Skin of body (tissue), 2 donors: ENCODE data around the gene CNNM2. TPM values are rescaled to one million over a fixed set of nuclear protein-coding genes. Genes with fewer than 3 reads are reported as not detected.

Source experiments
- DNase-seq: peaks from one replicate; lab custom pipeline; 2025; lab: John Stamatoyannopoulos, UW
- total RNA-seq: library from RNA; depleted of rRNA; stranded (reverse); fragments of >200 nt; gene quantifications from one replicate; pipeline ENCODE4 v1.2.3, GENCODE V29; 2014

The CNNM2 gene
- total RNA-seq, 1 donor from 2014 or later: 5.4 TPM

GRCh38 chr10:103069453-103070331 is 151.6 kb downstream of the CNNM2 start:
- DNase-seq: no peak

- no peak for DNase-seq
Measured at GRCh38 chr10:103072276-103072675, 154.2 kb downstream of the CNNM2 start.

GRCh38 chr10:103072891-103073290 is 154.8 kb downstream of the CNNM2 start:
- DNase-seq: no peak

DNA sequence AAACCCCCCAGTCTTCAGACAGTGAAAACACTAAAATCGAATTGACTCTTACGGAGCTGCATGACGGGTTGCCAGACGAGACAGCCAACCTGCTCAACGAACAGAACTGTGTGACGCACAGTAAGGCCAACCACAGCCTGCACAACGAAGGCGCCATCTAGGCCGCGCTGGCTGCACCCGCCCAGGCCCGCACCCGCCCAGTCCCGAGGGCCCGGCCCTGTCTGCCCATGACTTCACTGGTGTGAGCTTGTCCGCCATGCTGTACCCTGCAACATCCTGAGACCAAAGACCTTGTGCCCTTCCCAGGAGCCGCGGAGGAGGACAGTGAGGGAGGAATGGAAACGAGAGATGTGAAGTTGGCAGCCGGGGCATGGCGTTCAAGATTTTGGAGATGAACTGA is 158.9 kb downstream of the CNNM2 start:
- no peak for DNase-seq

DNA sequence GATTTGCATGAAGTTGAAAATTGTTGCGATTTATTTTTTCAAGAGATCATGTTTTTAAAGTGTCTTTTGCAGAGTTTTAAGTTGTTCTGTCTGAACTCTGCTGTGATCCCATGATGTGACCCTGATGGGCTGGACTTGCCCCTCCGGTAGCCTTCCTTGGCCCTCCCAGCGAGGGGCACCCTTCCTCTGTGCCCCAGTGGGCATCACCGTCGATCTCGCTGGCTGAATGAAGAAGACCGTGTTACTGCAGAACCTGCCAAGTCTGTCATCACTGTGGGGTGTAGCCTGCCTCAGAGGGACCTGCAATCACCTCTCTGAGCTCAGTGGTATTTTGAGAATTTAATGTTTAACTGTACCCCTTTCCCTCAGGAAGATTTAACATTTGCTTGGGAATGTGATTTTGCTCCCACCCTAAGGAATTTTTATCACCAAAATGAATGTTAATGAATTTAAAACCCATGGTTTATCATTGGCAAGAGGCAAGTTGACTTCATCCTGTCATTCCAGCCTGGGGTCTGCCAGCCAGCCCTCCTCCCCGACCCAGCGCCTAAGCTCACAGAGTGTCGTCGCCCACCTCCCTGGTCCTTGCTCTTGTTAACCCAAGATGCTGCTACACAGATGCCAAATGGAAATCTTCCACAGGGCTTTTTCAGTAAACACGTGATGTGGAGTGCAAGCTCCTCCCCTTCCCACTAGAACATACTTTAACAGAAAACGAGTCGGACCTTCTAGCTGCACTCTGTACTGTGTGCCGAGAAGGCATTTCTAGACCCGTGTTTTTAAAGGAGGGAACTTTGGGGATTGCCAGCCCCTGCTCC is 159.6 kb downstream of the CNNM2 start:
- DNase-seq: no peak

DNA sequence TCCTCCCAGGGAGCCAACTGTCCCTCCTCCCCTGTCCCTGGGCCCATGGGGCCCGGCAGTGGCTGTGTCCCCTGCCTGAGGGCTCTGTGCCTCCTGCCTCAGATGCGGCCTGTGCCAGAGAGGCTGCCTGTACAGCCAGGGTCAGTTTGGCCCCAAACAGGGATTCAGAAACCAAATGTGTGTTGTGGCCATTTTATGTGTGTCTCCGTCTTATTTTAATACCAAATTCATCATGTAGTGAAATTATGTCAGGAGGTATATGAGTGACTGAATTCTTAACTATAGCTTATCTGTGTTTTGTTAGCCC is 160.2 kb downstream of the CNNM2 start:
- DNase-seq: no peak

DNA sequence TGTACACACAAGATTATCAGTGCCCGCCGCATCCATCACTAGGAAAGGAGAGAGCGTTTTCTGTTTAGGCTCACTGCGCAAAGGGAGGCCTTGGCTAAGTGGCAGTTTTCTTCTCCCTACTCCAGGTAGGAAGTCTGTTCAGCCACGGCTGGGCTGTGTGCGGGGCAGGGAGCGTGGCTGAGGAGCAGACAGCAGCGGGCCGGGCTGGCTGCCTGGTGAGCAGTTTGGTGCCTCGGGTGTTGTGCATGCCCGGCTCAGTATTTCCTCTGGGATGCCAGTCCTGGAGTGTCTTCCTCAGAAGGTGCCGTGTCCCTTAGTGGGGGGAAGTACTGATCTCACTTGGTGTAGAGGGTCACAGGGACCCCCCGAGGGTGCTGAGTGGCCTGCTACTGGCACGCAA is 160.6 kb downstream of the CNNM2 start:
- no peak for DNase-seq

DNA sequence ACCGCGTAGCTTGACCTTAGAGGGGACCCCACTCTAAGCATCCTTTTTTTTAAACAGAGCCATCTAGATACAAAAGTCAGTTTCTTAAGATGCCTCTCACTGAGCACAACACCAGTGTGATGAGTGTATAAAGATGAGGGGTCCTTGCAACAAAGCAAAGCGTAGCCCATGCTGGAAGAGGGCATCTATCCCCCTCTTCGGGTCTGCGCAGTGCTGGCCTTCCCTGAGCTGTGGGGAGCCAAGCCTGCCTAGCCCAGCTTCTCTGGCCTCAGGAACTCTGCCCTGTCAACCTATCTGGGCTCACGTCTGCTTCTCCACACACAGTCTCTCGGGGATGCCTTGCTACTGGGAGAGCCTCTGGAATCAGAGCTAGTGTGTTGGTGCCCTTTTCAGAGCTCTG is 161.0 kb downstream of the CNNM2 start:
- DNase-seq: no peak

- no peak for DNase-seq
Measured at GRCh38 chr10:103079946-103080345, 161.9 kb downstream of the CNNM2 start.

- DNase-seq: no peak
Measured at GRCh38 chr10:103080891-103081581, 162.9 kb downstream of the CNNM2 start.

DNA sequence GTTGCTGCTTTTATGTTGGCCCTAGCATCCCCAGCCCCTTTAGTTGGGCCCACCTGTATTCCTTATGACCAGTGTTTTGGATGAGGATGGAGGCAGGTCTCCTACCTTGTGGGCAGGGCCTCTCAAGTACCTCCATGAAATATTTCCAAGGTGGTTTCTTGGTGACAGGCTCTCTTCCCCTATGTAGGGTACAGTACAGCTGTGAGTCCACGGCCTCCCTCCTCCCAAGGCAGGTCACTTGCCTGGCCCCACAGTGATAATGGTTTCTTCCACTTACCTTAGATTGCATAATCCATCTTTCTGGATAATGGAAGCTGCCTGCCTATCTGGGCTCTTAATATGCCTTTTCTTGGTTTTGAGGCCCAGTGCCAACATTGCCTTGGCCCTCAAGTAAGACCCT is 164.6 kb downstream of the CNNM2 start:
- no peak for DNase-seq

DNA sequence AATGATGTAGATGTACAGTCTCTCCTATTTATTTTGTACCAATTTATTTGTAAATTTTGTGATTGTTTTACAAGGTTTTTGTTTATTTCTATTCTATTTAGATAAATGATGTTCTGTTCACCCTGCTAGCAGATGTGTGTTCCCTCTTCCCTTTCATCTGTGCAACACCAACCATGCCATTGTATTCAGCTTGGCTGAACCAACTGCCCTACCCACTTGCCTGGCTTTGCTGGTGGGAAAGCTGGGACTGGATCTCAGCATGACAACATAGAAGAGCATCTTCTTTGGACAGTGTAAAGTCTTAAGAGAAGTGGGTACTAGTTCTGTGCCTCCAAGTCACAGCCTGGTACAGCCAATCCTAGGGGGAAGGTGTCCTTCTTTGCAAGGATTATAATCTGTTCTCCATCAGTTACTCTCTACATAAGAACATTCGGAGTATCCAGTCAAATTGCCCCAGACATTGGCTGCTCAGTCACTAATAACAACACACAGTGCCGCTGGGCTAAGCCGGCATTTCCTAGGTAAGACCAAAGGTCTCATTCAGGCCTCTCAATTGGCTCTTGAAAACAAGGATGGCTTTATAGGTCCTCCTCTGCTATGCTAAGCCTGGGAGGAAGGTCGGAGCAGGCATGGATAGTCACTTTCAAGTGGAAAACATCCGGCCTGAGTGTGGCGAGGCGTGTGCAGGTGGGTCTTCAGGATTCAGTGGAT is 165.3 kb downstream of the CNNM2 start:
- no peak for DNase-seq

DNA sequence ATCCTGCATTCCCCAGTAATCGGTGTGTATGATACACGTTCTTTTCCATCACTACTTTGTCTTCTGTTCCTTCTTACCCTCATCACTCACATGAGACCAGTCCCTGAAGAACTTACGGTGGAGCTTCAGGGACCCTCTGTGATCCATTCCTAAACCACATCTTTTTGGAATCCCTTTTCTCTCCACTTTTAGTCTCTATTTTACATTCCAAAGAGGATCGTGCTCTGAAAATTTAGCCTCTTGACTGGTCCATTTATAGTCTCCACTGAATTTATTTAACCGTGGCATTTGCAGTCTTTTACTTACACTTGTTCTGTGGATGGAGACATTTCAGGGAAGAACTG is 165.9 kb downstream of the CNNM2 start:
- DNase-seq: no peak

DNA sequence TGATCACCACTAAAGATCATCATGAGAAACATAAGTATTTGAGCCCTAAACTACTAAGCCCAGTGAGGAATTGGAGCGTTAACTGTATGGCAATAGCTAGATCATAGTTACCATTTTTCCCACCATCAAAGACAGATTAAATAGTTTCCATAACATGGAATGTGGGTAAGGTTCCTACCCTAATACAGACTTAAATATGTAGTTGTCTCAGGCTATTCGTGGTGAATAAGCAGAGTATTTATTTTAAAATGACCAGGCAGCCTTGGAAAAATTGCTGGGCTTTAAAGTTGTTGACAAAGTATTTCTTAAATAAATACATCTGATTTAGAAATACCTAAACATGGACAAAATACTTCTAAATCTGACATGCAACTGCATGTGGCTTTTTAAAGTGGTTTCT is 168.2 kb downstream of the CNNM2 start:
- no peak for DNase-seq

DNA sequence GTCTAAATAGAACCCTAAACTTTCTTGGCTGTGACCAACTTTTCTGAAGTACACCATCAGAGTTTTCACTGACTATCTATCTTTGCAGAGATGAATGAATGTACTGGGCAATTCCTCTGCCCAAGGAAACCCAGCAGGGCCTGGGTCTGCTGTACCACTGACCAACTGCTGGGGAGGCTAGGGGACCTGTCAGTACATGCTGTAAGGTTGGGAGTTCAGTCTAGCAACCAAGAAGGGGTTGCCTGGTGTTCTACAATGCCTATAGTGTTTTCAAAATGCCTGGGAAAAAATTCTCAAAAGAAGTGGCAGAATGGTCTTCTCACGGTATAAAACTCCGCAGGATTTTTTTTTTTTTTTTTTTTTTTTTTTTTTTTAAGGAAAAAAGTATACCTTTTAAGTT is 168.7 kb downstream of the CNNM2 start:
- DNase-seq: no peak

- DNase-seq: no peak
Measured at GRCh38 chr10:103089493-103089892, 171.4 kb downstream of the CNNM2 start.

- DNase-seq: no peak
Measured at GRCh38 chr10:103090911-103091310, 172.8 kb downstream of the CNNM2 start.

DNA sequence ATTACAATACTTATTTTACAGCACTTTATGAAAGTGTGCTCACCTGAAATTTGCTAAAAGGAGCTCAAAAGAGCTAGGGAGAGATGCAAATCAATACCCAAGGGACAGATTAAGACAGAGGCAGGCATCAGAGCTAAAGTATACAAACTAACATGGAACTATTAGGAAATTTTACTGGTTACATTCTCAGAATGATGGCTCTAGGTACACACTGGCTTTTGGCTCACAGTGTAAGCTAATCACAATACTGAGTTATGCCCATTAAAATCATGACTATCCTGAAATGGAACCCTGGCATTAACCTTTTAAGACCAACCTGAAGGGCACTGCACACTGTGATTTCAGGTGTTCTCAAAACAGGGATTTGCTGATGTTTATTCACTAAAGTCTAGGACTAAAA is 176.9 kb downstream of the CNNM2 start:
- no peak for DNase-seq

GRCh38 chr10:103096130-103096529 is 178.0 kb downstream of the CNNM2 start:
- no peak for DNase-seq

GRCh38 chr10:103098240-103098639 is 180.1 kb downstream of the CNNM2 start:
- no peak for DNase-seq

DNA sequence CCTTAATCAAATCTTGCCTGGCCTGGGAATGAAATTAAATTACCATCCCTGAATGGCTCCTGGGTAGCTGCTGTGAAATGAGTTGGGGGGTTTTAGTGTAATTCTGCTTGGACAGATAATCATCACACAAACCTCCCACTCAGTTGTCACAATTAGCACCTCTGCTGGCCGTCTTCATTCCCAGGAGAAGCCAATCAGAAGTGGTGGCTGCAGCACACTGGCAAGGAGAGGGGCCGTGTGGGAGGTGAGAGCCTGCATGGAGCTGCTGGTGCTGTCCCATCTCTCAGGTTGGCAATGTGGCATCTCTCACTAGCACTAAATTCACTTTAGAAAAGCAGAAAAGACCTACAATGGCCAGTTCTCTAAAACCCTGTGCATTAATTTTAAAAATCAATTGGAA is 182.5 kb downstream of the CNNM2 start:
- no peak for DNase-seq

DNA sequence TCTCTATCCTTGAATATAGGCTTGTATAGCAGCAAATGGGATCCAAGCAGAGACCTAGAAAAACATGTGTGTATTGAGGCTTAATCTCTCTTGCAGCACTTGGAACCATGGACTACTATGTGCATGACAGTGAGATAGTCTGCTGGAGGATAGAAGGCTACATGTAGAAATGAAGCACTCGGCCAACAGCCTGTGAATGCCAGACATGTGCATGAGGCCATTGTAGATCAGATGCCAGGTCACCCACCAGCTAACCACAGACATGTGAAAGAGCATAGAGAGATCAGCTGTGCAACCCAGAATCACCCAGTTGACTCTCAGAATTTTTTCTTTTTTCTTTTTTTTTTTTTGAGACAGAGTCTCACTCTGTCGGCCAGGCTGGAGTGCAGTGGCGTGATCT is 184.1 kb downstream of the CNNM2 start:
- DNase-seq: no peak
